GM12892 (cell line): ENCODE data around the gene NKX6-2.
"Not testable (repeated sequence)": the region's sequence is repeated elsewhere in the genome, so short reads cannot be mapped to it uniquely, and the experiment has no call there.

ENCODE experiments used
- DNase-seq: peaks from one replicate; pipeline ENCODE4 v3.0.0; 2011; ENCODE audit not compliant: insufficient read length
- FAIRE-seq: peaks from 2 replicates; lab custom pipeline; 2011; peaks lifted over from hg19 to GRCh38; lab: Jason Lieb, UNC
- POLR2A ChIP-seq: IDR thresholded peaks from 2 replicates; pipeline ENCODE4 v1.6.1; 2011; ENCODE audit warnings: low read depth, low read length, control low read depth
- POLR2AphosphoS5 ChIP-seq: IDR thresholded peaks from 2 replicates; pipeline ENCODE4 v1.6.1; 2011; ENCODE audit warnings: low read depth, low read length, control low read depth
- TAF1 ChIP-seq: IDR thresholded peaks from 2 replicates; pipeline ENCODE4 v1.6.1; 2011; ENCODE audit warnings: low read depth, mild to moderate bottlenecking, control low read depth, low read length, borderline replicate concordance

The NKX6-2 gene

GRCh38 chr10:132774181-132774901 is 11.6 kb downstream of the NKX6-2 start:
- DNase-seq, result no peak
- no peak for FAIRE-seq
- TF ChIP-seq POLR2A (no peak), TAF1 (no peak), POLR2AphosphoS5 (no peak)

DNA sequence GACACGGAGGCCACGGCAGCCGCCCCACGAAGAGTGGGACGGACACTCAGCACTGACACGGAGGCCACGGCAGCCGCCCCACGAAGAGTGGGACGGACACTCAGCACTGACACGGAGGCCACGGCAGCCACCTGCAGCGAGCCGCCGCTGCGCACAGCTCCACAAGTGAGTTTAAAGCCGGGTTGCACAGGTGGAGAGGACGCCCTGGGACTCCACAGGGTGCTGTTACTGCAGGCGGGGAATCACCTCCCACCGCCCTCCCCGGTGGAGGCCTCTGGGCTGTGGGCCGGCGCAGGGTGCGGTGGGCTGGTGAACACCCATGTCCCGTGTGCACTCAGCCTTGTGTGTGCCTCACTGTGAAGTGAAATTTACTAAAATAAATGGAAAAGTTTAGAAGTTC is 13.1 kb downstream of the NKX6-2 start:
- not testable (repeated sequence) for FAIRE-seq, DNase-seq

GRCh38 chr10:132770061-132771021 is 15.6 kb downstream of the NKX6-2 start:
- DNase-seq (no peak), FAIRE-seq (no peak)
- no peak for TF ChIP-seq TAF1
- TF ChIP-seq POLR2AphosphoS5, result no peak
- TF ChIP-seq POLR2A, result no peak

DNA sequence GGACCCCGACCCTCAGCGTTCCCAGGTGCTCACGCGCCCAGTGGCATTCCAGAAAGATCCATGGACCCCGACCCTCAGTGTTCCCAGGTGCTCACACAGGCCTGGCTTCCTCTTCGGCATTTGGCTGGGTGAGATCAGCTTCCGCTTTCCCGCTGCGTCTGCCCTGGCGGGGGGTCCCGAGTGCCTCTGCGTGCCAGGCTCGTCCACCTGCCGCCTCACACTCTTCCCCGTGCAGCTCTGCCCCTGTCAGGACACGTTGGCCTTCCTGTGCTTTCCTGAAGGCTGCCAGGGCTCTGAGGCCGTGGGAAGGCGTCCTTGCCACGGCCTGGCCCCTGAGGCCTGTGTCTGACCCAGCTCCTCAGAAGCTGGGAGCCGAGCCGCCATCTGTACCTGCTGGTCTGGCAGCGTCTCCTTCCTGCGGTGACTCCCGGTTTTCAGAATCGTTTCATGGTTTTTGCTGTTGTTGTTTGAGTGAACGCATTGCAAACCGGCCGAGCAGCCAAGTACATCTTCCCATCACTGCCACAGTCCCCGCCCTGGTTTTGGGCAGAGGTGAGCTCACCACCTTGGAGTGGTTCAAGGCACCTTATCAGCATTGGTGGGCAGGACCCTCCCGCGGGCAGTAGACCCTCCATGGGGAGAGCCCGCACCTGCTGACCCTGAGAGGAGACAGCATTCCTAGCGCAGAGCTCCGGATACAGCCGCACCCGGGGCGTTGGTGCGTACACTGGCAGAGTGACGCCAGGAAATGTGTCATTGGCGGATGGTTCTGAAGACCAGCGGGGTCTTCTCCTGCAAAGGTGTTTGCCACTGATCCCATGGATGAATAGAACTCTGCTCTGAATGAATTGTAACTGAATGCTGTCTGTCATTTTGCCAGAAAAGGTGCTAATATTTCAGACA is 17.4 kb downstream of the NKX6-2 start:
- DNase-seq (no peak), FAIRE-seq (no peak)
- TF ChIP-seq POLR2AphosphoS5, result no peak
- TF ChIP-seq POLR2A, result no peak
- TF ChIP-seq TAF1, result no peak

DNA sequence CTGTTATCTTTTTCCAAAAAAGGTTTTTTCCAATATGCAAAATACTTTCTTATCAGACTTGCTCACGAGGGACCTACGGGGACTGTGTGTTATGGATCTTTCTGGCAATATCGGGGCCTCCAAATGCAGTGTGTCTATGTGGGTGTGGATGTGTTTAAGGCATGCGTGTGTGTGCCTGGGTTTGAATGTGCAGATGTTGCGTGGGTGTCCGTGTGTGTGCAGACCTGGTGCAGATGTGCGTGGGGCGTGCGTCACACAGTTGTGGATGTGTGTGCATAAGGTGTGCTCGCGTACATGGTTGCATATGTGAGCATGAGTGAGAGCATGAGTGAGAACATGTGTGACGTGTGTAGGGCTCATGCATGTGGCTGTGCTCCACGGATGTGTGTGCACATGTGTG is 19.7 kb downstream of the NKX6-2 start:
- FAIRE-seq (no peak), DNase-seq (no peak)
- TF ChIP-seq TAF1 (no peak), POLR2A (no peak), POLR2AphosphoS5 (no peak)

GRCh38 chr10:132765435-132765834 is 20.5 kb downstream of the NKX6-2 start:
- TF ChIP-seq TAF1 (no peak), POLR2A (no peak)
- FAIRE-seq (no peak), DNase-seq (no peak)

GRCh38 chr10:132764108-132764507 is 21.8 kb downstream of the NKX6-2 start:
- no peak for DNase-seq
- TF ChIP-seq POLR2AphosphoS5 (no peak), POLR2A (no peak), TAF1 (no peak)
- no peak for FAIRE-seq

DNA sequence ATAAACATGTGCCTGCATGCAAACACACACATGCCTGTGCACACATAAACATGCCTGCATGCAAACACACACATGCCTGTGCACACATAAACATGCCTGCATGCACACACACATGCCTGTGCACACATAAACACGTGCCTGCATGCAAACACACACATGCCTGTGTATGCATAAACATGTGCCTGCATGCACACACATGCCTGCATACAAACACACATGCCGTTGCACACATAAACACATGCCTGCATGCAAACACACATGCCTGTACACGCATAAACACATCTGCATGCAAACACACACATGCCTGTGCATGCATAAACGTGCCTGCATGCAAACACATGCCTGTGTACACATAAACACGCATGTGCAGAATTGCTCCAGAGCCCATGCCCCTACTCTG is 22.4 kb downstream of the NKX6-2 start:
- FAIRE-seq (no peak), DNase-seq (no peak)
- TF ChIP-seq POLR2A (no peak), TAF1 (no peak), POLR2AphosphoS5 (no peak)

DNA sequence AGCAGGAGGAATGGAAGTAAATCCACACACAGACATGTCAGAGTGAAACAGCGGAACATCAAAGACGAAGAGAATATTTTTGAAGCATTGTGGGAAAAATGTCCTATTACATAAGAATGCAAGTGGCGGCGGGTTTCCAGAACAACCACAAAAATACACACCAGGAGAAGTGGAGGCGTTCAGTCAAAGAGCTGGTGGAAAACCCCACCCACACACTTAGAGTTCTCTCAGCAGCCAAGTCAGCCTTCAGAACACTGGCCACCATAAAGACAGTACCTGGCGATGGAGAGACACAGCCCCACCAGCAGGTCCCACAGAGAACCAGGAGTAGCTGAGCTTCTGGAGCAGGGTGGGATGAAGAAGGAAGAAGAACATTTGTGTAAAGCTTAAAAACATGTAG is 23.7 kb downstream of the NKX6-2 start:
- FAIRE-seq (no peak), DNase-seq (no peak)
- TF ChIP-seq TAF1 (no peak), POLR2A (no peak), POLR2AphosphoS5 (no peak)

GRCh38 chr10:132761395-132762060 is 24.4 kb downstream of the NKX6-2 start:
- FAIRE-seq (no peak), DNase-seq (no peak)
- TF ChIP-seq POLR2A (no peak), TAF1 (no peak), POLR2AphosphoS5 (no peak)

GRCh38 chr10:132758865-132759264 is 27.1 kb downstream of the NKX6-2 start:
- DNase-seq (no peak), FAIRE-seq (no peak)
- TF ChIP-seq TAF1 (no peak), POLR2A (no peak), POLR2AphosphoS5 (no peak)

DNA sequence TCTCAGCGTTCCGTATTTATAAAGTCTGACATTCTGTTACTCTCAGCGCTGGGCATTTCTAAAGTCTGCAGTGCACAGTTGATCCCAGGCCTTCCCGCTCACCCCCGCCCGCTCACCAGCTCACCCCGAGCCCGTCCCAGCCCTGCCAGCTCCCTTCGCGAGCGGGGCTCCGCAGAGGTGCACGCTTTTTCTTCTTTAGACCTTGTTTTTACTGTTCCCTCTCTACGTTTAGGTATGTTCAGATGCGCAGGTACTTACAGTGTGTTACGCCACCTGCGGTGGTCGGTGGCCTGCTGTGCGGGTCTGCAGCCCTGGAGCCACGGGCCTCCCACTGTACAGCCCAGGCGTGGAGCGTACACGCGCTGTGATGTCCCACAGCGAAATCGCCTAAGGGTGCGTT is 28.8 kb downstream of the NKX6-2 start:
- TF ChIP-seq TAF1 (no peak), POLR2AphosphoS5 (no peak)
- FAIRE-seq, result no peak

More for the DNA sequence above, 28.8 kb downstream of the NKX6-2 start:
- no peak for DNase-seq
